ENCODE data around the gene ATP8A1.
"Not testable (repeated sequence)": the region's sequence is repeated elsewhere in the genome, so short reads cannot be mapped to it uniquely, and the experiment has no call there.

The ATP8A1 gene

DNA sequence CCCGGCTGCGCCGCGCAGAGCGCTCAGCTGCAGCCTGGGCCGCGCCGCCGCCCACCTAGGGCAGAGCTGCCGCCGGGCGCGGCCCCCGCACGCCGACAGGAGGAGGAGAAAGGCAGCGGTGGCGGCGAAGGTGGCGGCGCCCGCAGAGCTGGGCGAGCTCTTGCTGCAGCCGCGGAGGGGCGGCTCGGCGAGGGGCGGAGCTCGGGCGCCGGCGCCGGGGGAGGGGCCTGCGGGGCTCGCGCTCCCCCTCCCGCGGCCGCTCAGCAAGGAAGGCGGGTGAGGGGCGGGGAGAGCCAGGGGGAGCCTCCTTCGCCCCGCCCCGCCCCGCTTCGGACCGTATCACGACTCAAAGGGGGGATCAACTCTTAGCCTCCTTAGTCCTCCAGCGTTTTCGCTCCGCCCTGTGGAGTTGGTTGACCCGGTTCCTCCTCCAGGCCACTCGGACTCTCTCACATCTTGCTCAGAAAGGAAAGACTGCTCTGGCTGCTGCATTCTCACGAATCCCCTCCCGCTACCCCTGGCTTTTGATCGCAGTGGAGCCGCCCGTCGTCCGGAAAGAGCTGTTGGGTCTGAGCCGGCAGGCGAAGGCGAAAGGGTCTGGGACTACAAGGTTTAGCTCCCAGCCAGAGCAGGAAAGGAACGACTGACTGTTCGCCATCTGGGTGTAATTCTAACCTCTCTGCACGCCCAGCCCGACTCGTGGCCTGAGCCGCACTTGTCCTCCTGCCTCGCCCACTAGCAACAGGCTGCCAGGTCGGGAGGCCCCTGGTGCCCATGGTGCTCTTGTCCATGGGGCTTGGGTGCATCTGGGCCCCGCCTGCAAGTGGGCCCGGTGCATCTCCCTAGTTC lies at the start of gene ATP8A1:
TSS of gene ATP8A1 (minus strand) at position 162 of the 849 bp plus-strand sequence. CDS start 232 bp downstream, outside the sequence.
- DNase-seq (ENCODE audit: low read depth in 2 of 2): peak; percentile 81 to 91

GRCh38 chr4:42706086-42706485 lies 49.2 kb upstream of the ATP8A1 start:
- DNase-seq (ENCODE audit: low read depth in 2 of 2): no peak

- DNase-seq (ENCODE audit: low read depth in 2 of 2): no peak
Measured at GRCh38 chr4:42703813-42704212, 46.9 kb upstream of the ATP8A1 start.

GRCh38 chr4:42702895-42703294 lies 46.0 kb upstream of the ATP8A1 start:
- no peak for DNase-seq (ENCODE audit: low read depth in 2 of 2)

DNA sequence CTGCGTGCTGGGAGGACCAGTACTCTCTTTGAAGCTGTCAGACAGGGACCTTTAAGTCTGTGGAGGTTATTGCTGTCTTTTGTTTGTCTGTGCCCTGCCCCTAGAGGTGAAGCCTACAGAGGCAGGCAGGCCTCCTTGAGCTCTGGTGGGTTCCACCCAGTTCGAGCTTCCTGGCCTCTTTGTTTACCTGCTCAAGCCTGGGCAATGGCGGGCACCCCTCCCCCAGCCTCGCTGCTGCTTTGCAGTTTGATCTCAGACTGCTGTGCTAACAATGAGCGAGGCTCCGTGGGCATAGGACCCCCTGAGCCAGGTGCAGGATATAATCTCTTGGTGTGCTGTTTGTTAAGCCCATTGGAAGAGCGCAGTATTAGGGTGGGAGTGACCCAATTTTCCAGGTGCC lies 44.9 kb upstream of the ATP8A1 start:
- not testable (repeated sequence) for DNase-seq (ENCODE audit: low read depth in 2 of 2)

DNA sequence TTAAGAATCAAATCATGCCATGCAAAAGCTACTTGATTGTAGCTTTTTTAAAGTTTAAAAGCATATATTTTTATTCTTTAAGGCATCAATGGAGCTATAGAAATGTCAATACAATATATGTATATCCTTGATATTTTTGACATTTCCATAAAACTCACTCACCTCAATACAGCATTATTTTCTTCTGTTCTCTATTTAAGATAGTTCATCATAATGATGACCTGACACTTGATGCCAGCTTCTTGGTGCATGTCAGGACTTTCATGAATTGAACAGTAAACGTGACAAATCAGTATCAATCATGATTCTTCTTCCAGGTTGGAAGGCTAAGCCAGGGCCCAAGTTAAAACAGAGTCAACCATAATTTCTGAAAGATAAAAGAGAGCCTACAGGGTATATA lies 33.6 kb upstream of the ATP8A1 start:
- no peak for DNase-seq (ENCODE audit: low read depth in 2 of 2)

DNA sequence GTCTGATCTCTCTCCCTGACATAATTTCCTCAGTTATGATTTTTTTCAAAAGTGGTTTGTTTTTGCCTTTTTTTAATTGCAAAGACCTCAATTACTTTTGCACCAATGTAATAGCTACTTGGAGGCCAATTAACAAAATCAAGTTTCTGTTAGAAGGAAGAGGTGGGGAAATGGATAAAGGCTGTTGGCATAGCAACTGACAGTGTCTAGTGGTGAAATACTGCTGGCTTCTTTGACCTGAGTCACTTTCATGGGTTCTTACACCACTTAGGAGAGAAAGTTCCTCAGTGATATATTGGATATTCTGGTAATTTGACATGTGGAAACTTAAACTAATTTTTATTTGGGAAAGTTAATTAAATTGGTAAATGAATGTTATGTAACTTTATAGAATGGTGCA lies 26.5 kb upstream of the ATP8A1 start:
- DNase-seq (ENCODE audit: low read depth in 2 of 2): no peak

- no peak for DNase-seq (ENCODE audit: low read depth in 2 of 2)
Measured at GRCh38 chr4:42678512-42678911, 21.6 kb upstream of the ATP8A1 start.

GRCh38 chr4:42676066-42676951 lies 19.4 kb upstream of the ATP8A1 start:
- no peak for DNase-seq (ENCODE audit: low read depth in 2 of 2)

GRCh38 chr4:42673082-42673425 lies 16.1 kb upstream of the ATP8A1 start:
- DNase-seq (ENCODE audit: low read depth in 2 of 2): peak in 1 of 2 donors; percentile 15

- DNase-seq (ENCODE audit: low read depth in 2 of 2): no peak
Measured at GRCh38 chr4:42672359-42673081, 15.6 kb upstream of the ATP8A1 start.

GRCh38 chr4:42671431-42672194 lies 14.7 kb upstream of the ATP8A1 start:
- DNase-seq (ENCODE audit: low read depth in 2 of 2): peak in 1 of 2 donors; percentile 21

- DNase-seq (ENCODE audit: low read depth in 2 of 2): no peak
Measured at GRCh38 chr4:42658261-42658660, 1.4 kb upstream of the ATP8A1 start.

- DNase-seq (ENCODE audit: low read depth in 2 of 2): no peak
Measured at GRCh38 chr4:42656679-42656943, 294 bp downstream of the ATP8A1 start.

DNA sequence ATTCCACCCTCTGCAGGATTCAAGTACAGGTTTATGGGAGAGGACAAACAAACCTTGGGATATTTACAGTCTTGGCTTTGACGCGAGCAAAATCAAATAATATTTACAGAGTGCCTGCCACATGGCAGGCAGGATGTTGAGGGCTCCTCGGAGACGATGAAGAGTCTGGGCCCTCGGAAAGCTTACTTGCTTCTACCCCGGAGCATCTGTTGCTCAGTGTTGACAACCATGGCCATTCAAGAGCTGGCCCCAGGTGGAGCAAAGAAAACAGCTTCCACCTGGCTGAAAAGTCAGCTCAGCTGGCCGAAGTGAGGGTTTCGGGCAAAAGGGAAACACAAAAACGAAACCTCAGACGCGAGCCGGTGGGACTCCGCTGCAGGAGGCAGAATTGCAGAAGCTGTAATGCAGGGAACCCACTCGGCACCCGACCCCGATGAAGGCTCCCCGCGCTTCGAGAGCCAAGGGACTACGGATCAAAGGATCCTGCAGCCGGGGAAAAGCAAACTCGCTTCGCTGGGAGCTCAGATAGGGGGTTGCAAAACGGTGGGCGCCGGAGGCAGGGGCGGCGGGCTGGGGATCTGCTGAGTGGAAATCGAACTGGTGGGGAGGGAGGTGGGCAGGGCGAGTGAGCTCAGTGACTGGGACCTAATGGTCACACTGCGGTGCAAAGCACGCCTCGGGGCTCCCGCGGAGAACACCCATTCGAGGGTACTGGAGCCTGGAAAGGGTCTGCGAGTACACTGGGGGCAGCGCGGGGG lies 805 bp downstream of the ATP8A1 start:
- peak in 1 of 2 donors; percentile 25 for DNase-seq (ENCODE audit: low read depth in 2 of 2)

- no peak for DNase-seq (ENCODE audit: low read depth in 2 of 2)
Measured at GRCh38 chr4:42655269-42655637, 1.7 kb downstream of the ATP8A1 start.

- no peak for DNase-seq (ENCODE audit: low read depth in 2 of 2)
Measured at GRCh38 chr4:42654631-42655268, 2.2 kb downstream of the ATP8A1 start.

GRCh38 chr4:42653626-42654560 lies 3.0 kb downstream of the ATP8A1 start:
- no peak for DNase-seq (ENCODE audit: low read depth in 2 of 2)

DNA sequence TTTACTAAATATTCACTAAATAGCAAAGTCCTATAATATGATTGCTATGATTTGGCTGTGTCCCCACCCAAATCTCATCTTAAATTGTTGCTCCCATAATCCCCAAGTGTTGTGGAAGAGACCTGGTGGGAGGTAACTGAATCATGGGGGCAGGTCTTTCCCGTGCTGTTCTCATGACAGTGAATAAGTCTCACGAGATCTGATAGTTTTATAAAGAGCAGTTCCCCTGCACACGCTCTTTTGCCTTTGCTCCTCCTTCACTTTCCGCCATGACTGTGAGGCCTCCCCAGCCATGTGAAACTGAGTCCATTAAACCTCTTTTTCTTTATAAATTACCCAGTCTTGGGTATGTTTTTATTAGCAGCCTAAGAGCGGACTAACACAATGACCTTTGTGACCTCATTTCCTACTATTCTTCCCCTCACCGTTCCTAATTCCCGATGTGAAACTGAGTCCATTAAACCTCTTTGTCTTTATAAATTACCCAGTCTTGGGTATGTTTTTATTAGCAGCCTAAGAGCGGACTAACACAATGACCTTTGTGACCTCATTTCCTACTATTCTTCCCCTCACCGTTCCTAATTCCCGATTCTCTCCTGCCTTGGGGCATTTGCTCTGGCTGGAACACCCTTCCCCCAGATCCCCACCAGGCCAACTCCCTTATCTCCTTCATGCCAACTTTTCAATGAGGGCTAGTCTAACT lies 4.2 kb downstream of the ATP8A1 start:
- DNase-seq (ENCODE audit: low read depth in 2 of 2): not testable (repeated sequence)

All from stimulated activated CD4-positive, alpha-beta T cell treated with anti-CD3 and anti-CD28 coated beads, Interleukin-15, amount 100 ng/mL, for 48 hours (primary cell).